Suprapubic skin (tissue), 4 donors: ENCODE measurements around the gene ENDOG. TPM values are rescaled to one million over a fixed set of nuclear protein-coding genes. Genes with fewer than 3 reads are reported as not detected.

ENCODE experiments used
- DNase-seq, 2 donors: peaks; one replicate each; pipeline ENCODE4 v3.0.0-alpha.2; 2019; ENCODE audit warnings: low spot score in 2 of 2
- H3K27ac ChIP-seq: fragments of 200-600 bp; sonication (generic); one replicate; pipeline ENCODE4 v1.5.1; 2019
- H3K27me3 ChIP-seq: fragments of 200-600 bp; sonication (generic); one replicate; pipeline ENCODE4 v1.5.1; 2019
- H3K36me3 ChIP-seq: fragments of 200-600 bp; sonication (generic); one replicate; pipeline ENCODE4 v1.5.1; 2019
- H3K4me1 ChIP-seq: fragments of 200-600 bp; sonication (generic); one replicate; pipeline ENCODE4 v1.5.1; 2019
- H3K4me3 ChIP-seq: fragments of 200-600 bp; sonication (generic); one replicate; pipeline ENCODE4 v1.5.1; 2019; ENCODE audit warnings: mild to moderate bottlenecking
- H3K9me3 ChIP-seq: fragments of 200-600 bp; sonication (generic); one replicate; pipeline ENCODE4 v1.5.1; 2019
- CTCF ChIP-seq, 2 donors: fragments of 200-600 bp in 1 of 2; fragments of 450-650 bp in 1 of 2; sonication (generic) in 1 of 2; IDR thresholded peaks; one replicate each; pipeline ENCODE4 v1.5.1; 2016 to 2019; ENCODE audit warnings: antibody characterized with exemption in 2 of 2, mild to moderate bottlenecking in 1 of 2, moderate library complexity in 1 of 2
- EP300 ChIP-seq: sonication (generic); formaldehyde crosslinking; IDR thresholded peaks from one replicate; pipeline ENCODE4 v1.6.1; 2017; ENCODE audit warnings: antibody characterized with exemption
- POLR2A ChIP-seq, 2 donors: fragments of 450-650 bp; IDR thresholded peaks; one replicate each; pipeline ENCODE4 v1.6.1; 2017; ENCODE audit warnings: antibody characterized with exemption in 2 of 2, mild to moderate bottlenecking in 2 of 2, moderate library complexity in 2 of 2
- POLR2AphosphoS5 ChIP-seq, 3 donors: sonication (generic); formaldehyde crosslinking; IDR thresholded peaks; one replicate each; pipeline ENCODE4 v1.6.1; 2017; ENCODE audit warnings: antibody characterized with exemption in 3 of 3
- WGBS: methylation state at CpG from one replicate; pipeline ENCODE4 v1.1.5; 2018; 5-methylcytosine and 5-hydroxymethylcytosine counted together
- total RNA-seq, 4 donors: library from RNA; depleted of rRNA; stranded (reverse); fragments of >200 nt; gene quantifications; one replicate each; pipeline ENCODE4 v1.1.0, GENCODE V29; 2016

The ENDOG gene
- total RNA-seq, 4 donors from 2014 or later, result 11.5 to 34.0 (median 21.6) TPM

GRCh38 chr9:128802482-128802881 is 15.8 kb upstream of the ENDOG start:
- TF ChIP-seq EP300 (no peak), POLR2AphosphoS5 (IDR thresholded peaks at IDR 0.05) (no peak), POLR2A (IDR thresholded peaks at IDR 0.05) (no peak), CTCF (IDR thresholded peaks at IDR 0.05) (no peak)
- Histone ChIP-seq H3K27me3 (no peaks in the 10 kb centered on the region), H3K36me3 (peaks cover 98% of the 10 kb centered on the region), H3K27ac (no peak overlapping the region), H3K9me3 (no peaks in the 10 kb centered on the region), H3K4me3 (no peak overlapping the region), H3K4me1 (no peaks in the 10 kb centered on the region)
- no peak for DNase-seq
- WGBS, result 98% methylated on average over 4 of the region's 4 CpGs

DNA sequence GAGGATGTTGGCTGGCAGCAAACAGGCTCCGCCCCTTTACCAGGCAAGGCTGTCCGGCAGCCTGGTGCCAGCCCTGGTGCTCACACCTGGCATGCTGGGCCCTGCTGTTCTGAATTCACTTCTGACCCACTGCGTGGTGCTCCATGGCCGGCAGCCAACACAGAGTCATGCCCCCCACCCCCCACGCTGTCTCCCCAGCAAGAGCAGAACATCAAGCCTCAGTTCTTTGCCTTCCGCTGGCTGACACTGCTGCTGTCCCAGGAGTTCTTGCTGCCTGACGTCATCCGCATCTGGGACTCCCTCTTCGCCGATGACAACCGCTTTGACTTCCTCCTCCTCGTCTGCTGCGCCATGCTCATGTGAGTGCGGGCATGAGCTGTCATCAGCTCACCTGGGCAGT is 12.6 kb upstream of the ENDOG start:
- TF ChIP-seq POLR2A (IDR thresholded peaks at IDR 0.05), result no peak
- TF ChIP-seq EP300, result no peak
- TF ChIP-seq CTCF (IDR thresholded peaks at IDR 0.05), result no peak
- no peak for TF ChIP-seq POLR2AphosphoS5 (IDR thresholded peaks at IDR 0.05)
- no peak overlapping the region for H3K27ac ChIP-seq
- no peaks in the 10 kb centered on the region for H3K27me3 ChIP-seq
- H3K36me3 ChIP-seq, result peaks cover 91% of the 10 kb centered on the region
- no peak overlapping the region for H3K4me3 ChIP-seq
- 89% methylated on average over 14 of the region's 14 CpGs for WGBS
- H3K4me1 ChIP-seq, result no peaks in the 10 kb centered on the region
- H3K9me3 ChIP-seq, result no peaks in the 10 kb centered on the region
- DNase-seq, result no peak

DNA sequence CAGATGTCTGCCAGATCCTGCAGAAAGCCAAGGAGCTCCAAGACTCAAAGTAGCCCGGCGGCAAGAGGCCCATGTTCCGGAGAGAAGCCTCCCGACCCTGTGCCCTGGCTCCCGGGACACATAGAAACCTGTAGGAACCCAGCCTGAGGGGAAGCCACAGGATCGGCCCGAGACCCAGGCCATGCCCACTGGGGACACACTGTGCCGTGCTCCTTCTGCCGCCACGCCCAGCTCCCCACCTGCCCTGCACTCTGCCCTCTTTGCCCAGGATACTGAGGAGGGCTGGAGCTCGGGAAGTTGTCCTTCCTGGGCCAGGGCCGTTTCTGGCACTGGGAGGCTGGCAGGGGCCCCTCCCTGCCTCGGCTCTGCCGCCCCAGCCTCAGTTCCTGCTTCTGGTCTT is 10.5 kb upstream of the ENDOG start:
- peaks cover 69% of the 10 kb centered on the region for H3K36me3 ChIP-seq
- 80% methylated on average over 4 of the region's 14 CpGs for WGBS
- H3K27ac ChIP-seq, result no peak overlapping the region
- no peak for DNase-seq
- H3K9me3 ChIP-seq, result no peaks in the 10 kb centered on the region
- H3K27me3 ChIP-seq, result no peaks in the 10 kb centered on the region
- no peaks in the 10 kb centered on the region for H3K4me1 ChIP-seq
- no peak overlapping the region for H3K4me3 ChIP-seq
- TF ChIP-seq POLR2AphosphoS5 (IDR thresholded peaks at IDR 0.05) (no peak), POLR2A (IDR thresholded peaks at IDR 0.05) (no peak), CTCF (IDR thresholded peaks at IDR 0.05) (no peak), EP300 (no peak)

DNA sequence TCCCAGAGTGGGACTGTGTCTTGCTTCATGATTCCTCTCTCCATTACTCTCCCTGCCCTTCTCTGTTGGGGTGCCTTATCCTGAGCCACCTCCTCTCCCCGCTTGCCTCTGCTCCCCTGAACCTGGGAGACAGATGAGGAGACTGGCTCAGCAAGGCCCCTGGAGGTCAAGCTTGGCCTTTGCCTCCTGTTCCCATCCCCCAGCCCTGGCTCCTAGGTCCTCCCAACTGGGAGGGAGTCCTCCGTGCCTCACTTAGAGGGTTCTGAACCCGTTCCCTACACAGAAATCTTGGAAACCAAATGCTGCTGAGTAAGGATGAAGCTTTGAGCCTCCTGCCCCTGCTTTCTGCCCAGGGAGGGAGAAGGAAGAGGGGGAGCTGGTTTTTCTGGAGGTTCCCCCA is 9.8 kb upstream of the ENDOG start:
- no peak for DNase-seq
- Histone ChIP-seq H3K27ac (no peak overlapping the region), H3K27me3 (no peaks in the 10 kb centered on the region), H3K4me3 (no peak overlapping the region), H3K9me3 (no peaks in the 10 kb centered on the region), H3K4me1 (no peaks in the 10 kb centered on the region), H3K36me3 (peaks cover 62% of the 10 kb centered on the region)
- WGBS, result 90% methylated on average over 3 of the region's 3 CpGs
- no peak for TF ChIP-seq POLR2AphosphoS5 (IDR thresholded peaks at IDR 0.05)
- TF ChIP-seq CTCF (IDR thresholded peaks at IDR 0.05), result no peak
- no peak for TF ChIP-seq EP300
- no peak for TF ChIP-seq POLR2A (IDR thresholded peaks at IDR 0.05)

- Histone ChIP-seq H3K9me3 (no peaks in the 10 kb centered on the region), H3K4me3 (no peak overlapping the region), H3K36me3 (peaks cover 56% of the 10 kb centered on the region), H3K27me3 (no peaks in the 10 kb centered on the region), H3K27ac (no peak overlapping the region), H3K4me1 (no peaks in the 10 kb centered on the region)
- 96% methylated on average over 9 of the region's 12 CpGs for WGBS
- TF ChIP-seq POLR2A (IDR thresholded peaks at IDR 0.05) (no peak), CTCF (IDR thresholded peaks at IDR 0.05) (no peak), POLR2AphosphoS5 (IDR thresholded peaks at IDR 0.05) (no peak)
- no peak for DNase-seq
Observed at GRCh38 chr9:128809036-128809599, 9.2 kb upstream of the ENDOG start.
